ENCODE results near the gene SIRT3.

DNA sequence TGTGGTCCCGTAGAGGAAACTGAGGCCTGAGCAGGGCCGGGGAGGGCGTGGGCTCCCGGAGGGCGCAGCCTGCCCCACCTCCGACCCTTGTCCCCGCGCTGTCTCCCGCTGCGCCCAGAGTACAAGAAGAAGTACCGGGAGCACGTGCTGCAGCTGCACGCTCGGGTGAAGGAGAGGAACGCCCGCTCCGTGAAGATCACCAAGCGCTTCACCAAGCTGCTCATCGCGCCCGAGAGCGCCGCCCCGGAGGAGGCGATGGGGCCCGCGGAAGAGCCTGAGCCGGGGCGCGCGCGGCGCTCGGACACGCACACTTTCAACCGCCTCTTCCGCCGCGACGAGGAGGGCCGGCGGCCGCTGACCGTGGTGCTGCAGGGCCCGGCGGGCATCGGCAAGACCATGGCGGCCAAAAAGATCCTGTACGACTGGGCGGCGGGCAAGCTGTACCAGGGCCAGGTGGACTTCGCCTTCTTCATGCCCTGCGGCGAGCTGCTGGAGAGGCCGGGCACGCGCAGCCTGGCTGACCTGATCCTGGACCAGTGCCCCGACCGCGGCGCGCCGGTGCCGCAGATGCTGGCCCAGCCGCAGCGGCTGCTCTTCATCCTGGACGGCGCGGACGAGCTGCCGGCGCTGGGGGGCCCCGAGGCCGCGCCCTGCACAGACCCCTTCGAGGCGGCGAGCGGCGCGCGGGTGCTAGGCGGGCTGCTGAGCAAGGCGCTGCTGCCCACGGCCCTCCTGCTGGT, 44.0 kb upstream of the SIRT3 start:
- TF ChIP-seq POLR2A (IDR thresholded peaks at IDR 0.05), result no peak
- TF ChIP-seq, protein P1, sequence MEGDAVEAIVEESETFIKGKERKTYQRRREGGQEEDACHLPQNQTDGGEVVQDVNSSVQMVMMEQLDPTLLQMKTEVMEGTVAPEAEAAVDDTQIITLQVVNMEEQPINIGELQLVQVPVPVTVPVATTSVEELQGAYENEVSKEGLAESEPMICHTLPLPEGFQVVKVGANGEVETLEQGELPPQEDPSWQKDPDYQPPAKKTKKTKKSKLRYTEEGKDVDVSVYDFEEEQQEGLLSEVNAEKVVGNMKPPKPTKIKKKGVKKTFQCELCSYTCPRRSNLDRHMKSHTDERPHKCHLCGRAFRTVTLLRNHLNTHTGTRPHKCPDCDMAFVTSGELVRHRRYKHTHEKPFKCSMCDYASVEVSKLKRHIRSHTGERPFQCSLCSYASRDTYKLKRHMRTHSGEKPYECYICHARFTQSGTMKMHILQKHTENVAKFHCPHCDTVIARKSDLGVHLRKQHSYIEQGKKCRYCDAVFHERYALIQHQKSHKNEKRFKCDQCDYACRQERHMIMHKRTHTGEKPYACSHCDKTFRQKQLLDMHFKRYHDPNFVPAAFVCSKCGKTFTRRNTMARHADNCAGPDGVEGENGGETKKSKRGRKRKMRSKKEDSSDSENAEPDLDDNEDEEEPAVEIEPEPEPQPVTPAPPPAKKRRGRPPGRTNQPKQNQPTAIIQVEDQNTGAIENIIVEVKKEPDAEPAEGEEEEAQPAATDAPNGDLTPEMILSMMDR (IDR thresholded peaks at IDR 0.05), result no peak
